HCT116 (cell line): ENCODE results near the gene SRGAP1. TPM values are rescaled to one million over a fixed set of nuclear protein-coding genes. Genes with fewer than 3 reads are reported as not detected.

Source experiments
- ATAC-seq: fragments of 200-7000 bp; cut with Tn5 transposase; 2 replicates; pipeline ENCODE4 v1.9.1; 2020; ENCODE audit warnings: mild to moderate bottlenecking, moderate library complexity
- BruUV-seq: library from RNA; stranded (reverse); fragments of 400-500 nt; replicated peaks from 2 replicates; lab custom pipeline; 2021; lab: Mats Ljungman, UMichigan
- CTCF ChIA-PET: fragments of 300-600 bp; sonication (Branson Sonifier 250); formaldehyde crosslinking; loops from one replicate; lab custom pipeline; 2021; ENCODE audit warnings: antibody characterized with exemption; lab: Charles Lee
- POLR2A ChIA-PET: fragments of 300-600, 350-600 bp; sonication (Branson Sonifier 250); formaldehyde crosslinking; loops from one replicate; lab custom pipeline; 2021; ENCODE audit warnings: antibody characterized with exemption; lab: Charles Lee
- RAD21 ChIA-PET, 2 experiments: fragments of 300-600 bp; sonication (Branson Sonifier 250); formaldehyde crosslinking; loops; one replicate each; lab custom pipeline; 2023; ENCODE audit warnings: low total read pairs in 2 of 2; ENCODE audit not compliant: uncharacterized antibody in 2 of 2, unreplicated experiment in 2 of 2, low non-redundant PET in 1 of 2; lab: Charles Lee
- DNase-seq: peaks from one replicate; pipeline ENCODE4 v3.0.0-alpha.2; 2010; ENCODE audit warnings: low read depth, low spot score
- H2AFZ ChIP-seq: fragments of 200-600 bp; shearing (Covaris generic), sonication (generic); 2 replicates; pipeline ENCODE4 v1.6.1; 2017; ENCODE audit warnings: low read depth, mixed run types, mixed read lengths, antibody characterized with exemption, low read length; ENCODE audit not compliant: poor library complexity, severe bottlenecking
- H3K27ac ChIP-seq: 2 replicates; pipeline ENCODE4 v1.5.1; 2012; ENCODE audit warnings: low read depth, low read length
- H3K27me3 ChIP-seq: fragments of 200-600 bp; sonication (generic); 2 replicates; pipeline ENCODE4 v1.6.1; 2016; ENCODE audit warnings: mixed run types, low read length, mixed read lengths; ENCODE audit not compliant: insufficient read depth
- H3K36me3 ChIP-seq, 2 experiments: fragments of 200-500 bp in 1 of 2; fragments of 200-600 bp in 1 of 2; sonication (Bioruptor generic) in 1 of 2; sonication (generic) in 1 of 2; 2 replicates each; pipeline versions ENCODE4 v1.5.1 to v1.6.1; 2014 to 2016; ENCODE audit warnings: low read length in 2 of 2, inconsistent platforms in 1 of 2, mixed read lengths in 1 of 2, mixed run types in 1 of 2; ENCODE audit not compliant: insufficient read depth in 2 of 2, control insufficient read depth in 1 of 2
- H3K4me1 ChIP-seq, 2 experiments: fragments of 200-600 bp in 1 of 2; sonication (generic) in 1 of 2; 2 replicates each; pipeline versions ENCODE4 v1.5.1 to v1.6.1; 2012 to 2017; ENCODE audit warnings: low read length in 2 of 2, inconsistent platforms in 1 of 2, mild to moderate bottlenecking in 1 of 2, mixed read lengths in 1 of 2, mixed run types in 1 of 2, moderate library complexity in 1 of 2; ENCODE audit not compliant: insufficient read depth in 2 of 2, control insufficient read depth in 1 of 2
- H3K4me2 ChIP-seq: fragments of 200-600 bp; sonication (generic); 2 replicates; pipeline ENCODE4 v1.6.1; 2017; ENCODE audit warnings: mixed run types, low read length, mixed read lengths
- H3K4me3 ChIP-seq, 2 experiments: fragments of 200-600 bp in 1 of 2; sonication (generic) in 1 of 2; replicated peaks in 1 of 2; 2 replicates each; pipeline ENCODE4 v1.5.1; 2011 to 2016; ENCODE audit warnings: low read length in 2 of 2, control low read depth in 1 of 2, low read depth in 1 of 2, mild to moderate bottlenecking in 1 of 2, mixed read lengths in 1 of 2, mixed run types in 1 of 2
- H3K79me2 ChIP-seq: fragments of 200-600 bp; sonication (generic); 2 replicates; pipeline ENCODE4 v1.6.1; 2017; ENCODE audit warnings: mild to moderate bottlenecking, mixed run types, low read length, moderate library complexity, mixed read lengths; ENCODE audit not compliant: insufficient read depth
- H3K9ac ChIP-seq: fragments of 200-600 bp; sonication (generic); 2 replicates; pipeline ENCODE4 v1.6.1; 2016; ENCODE audit warnings: low read length, mixed read lengths
- H3K9me2 ChIP-seq: fragments of 200-600 bp; sonication (generic), shearing (Covaris generic); 2 replicates; pipeline ENCODE4 v1.6.1; 2017; ENCODE audit warnings: mixed run types, mild to moderate bottlenecking, moderate library complexity; ENCODE audit not compliant: insufficient read depth
- H3K9me3 ChIP-seq, 2 experiments: fragments of 200-500 bp in 1 of 2; fragments of 200-600 bp in 1 of 2; sonication (Bioruptor generic) in 1 of 2; sonication (generic) in 1 of 2; 2 replicates each; pipeline ENCODE4 v1.6.1; 2014 to 2017; ENCODE audit warnings: low read length in 2 of 2, mixed read lengths in 2 of 2, inconsistent platforms in 1 of 2, low read depth in 1 of 2, mild to moderate bottlenecking in 1 of 2, mixed run types in 1 of 2, moderate library complexity in 1 of 2; ENCODE audit not compliant: control insufficient read depth in 1 of 2, insufficient read depth in 1 of 2
- H4K20me1 ChIP-seq: fragments of 200-600 bp; sonication (generic), shearing (Covaris generic); 2 replicates; pipeline ENCODE4 v1.6.1; 2017; ENCODE audit warnings: mixed run types, mild to moderate bottlenecking, moderate library complexity; ENCODE audit not compliant: insufficient read depth
- ATF3 ChIP-seq: IDR thresholded peaks from 2 replicates; pipeline ENCODE4 v1.6.1; 2012
- CTCF ChIP-seq, 3 experiments: fragments of 200-600 bp in 1 of 3; sonication (generic) in 1 of 3; IDR thresholded peaks in 2 of 3; conservative IDR thresholded peaks in 1 of 3; 2 replicates each; pipeline ENCODE4 v1.5.1; 2012 to 2017; ENCODE audit warnings: low read depth in 2 of 3, low read length in 2 of 3, antibody characterized with exemption in 1 of 3, borderline replicate concordance in 1 of 3, control low read depth in 1 of 3, mild to moderate bottlenecking in 1 of 3, mixed read lengths in 1 of 3, mixed run types in 1 of 3, moderate library complexity in 1 of 3; ENCODE audit not compliant: insufficient read depth in 1 of 3
- ELF1 ChIP-seq: IDR thresholded peaks from 2 replicates; pipeline ENCODE4 v1.6.1; 2012; ENCODE audit warnings: low read depth, borderline replicate concordance
- EZH2 ChIP-seq: fragments of 200-600 bp; sonication (generic); IDR thresholded peaks from 2 replicates; pipeline ENCODE4 v1.6.1; 2017; ENCODE audit warnings: antibody characterized with exemption, mixed run types
- FOSL1 ChIP-seq: IDR thresholded peaks from 2 replicates; pipeline ENCODE4 v1.6.1; 2012; ENCODE audit warnings: low read depth
- JUND ChIP-seq: IDR thresholded peaks from 2 replicates; pipeline ENCODE4 v1.6.1; 2012
- POLR2A ChIP-seq: IDR thresholded peaks from 2 replicates; pipeline ENCODE4 v1.7.0; 2011; ENCODE audit warnings: borderline replicate concordance; ENCODE audit not compliant: insufficient read depth, insufficient read length; ENCODE audit errors: extremely low read depth
- POLR2AphosphoS5 ChIP-seq: IDR thresholded peaks from 2 replicates; pipeline ENCODE4 v1.6.1; 2011; ENCODE audit warnings: mild to moderate bottlenecking, low read depth, low read length, moderate library complexity
- SRF ChIP-seq: IDR thresholded peaks from 2 replicates; pipeline ENCODE4 v1.6.1; 2012; ENCODE audit warnings: low read depth
- YY1 ChIP-seq: IDR thresholded peaks from 2 replicates; pipeline ENCODE4 v1.6.1; 2011; ENCODE audit warnings: low read length, low read depth, moderate library complexity, mild to moderate bottlenecking; ENCODE audit not compliant: insufficient replicate concordance; ENCODE audit errors: extremely low read depth
- ZBTB33 ChIP-seq: IDR thresholded peaks from 2 replicates; pipeline ENCODE4 v1.6.1; 2011; ENCODE audit warnings: mild to moderate bottlenecking, low read length, moderate library complexity; ENCODE audit not compliant: insufficient replicate concordance; ENCODE audit errors: extremely low read depth
- ZNF274 ChIP-seq: fragments of 200-500 bp; sonication (Bioruptor generic); IDR thresholded peaks from 2 replicates; pipeline ENCODE4 v1.6.1; 2014; ENCODE audit warnings: mild to moderate bottlenecking, low read depth, low read length, inconsistent platforms
- intact Hi-C: fragments of 100-400 bp; cut with micrococcal nuclease; formaldehyde crosslinking; loops from 2 replicates; pipeline ENCODE4 v1.10.0; 2022
- total RNA-seq: library from RNA; stranded (reverse); gene quantifications from one replicate; pipeline ENCODE4 v1.2.1, GENCODE V29; 2021; ENCODE audit not compliant: unreplicated experiment

Gene SRGAP1
- total RNA-seq, 1 experiment from 2014 or later = 16.6 TPM

- H3K4me2 ChIP-seq = no peak overlapping the region
- H3K27me3 ChIP-seq = no peaks in the 10 kb centered on the region
- ChIA-PET POLR2A (no interaction called here), RAD21 (no interaction called here), CTCF (no interaction called here)
- H3K4me1 ChIP-seq = no peaks in the 10 kb centered on the region
- H3K36me3 ChIP-seq = no peaks in the 10 kb centered on the region
- intact Hi-C loops = no loop called here
- H4K20me1 ChIP-seq = no peaks in the 10 kb centered on the region
- H3K9me3 ChIP-seq = 0 out of 4 replicates have a peak, but pooled peaks cover 0 to 2% of the 10 kb centered on the region in 2 experiments
- no peaks in the 10 kb centered on the region for H3K9me2 ChIP-seq
- H2AFZ ChIP-seq = no peak overlapping the region
- no peak overlapping the region for H3K9ac ChIP-seq
- H3K27ac ChIP-seq = no peak overlapping the region
- TF ChIP-seq FOSL1 (no peak), JUND (no peak), SRF (no peak), ATF3 (no peak), ZNF274 (no peak), ELF1 (no peak), ZBTB33 (no peak), POLR2AphosphoS5 (no peak), EZH2 (no peak), POLR2A (no peak), YY1 (no peak), CTCF (IDR thresholded peaks at IDR 0.05 in 2 of 3, conservative IDR thresholded peaks at IDR 0.05 in 1 of 3; ENCODE audit: borderline replicate concordance in 1 of 3, insufficient read depth in 1 of 3, low read depth in 2 of 3, low read length in 2 of 3) (no peak)
- no TSS peak for BruUV-seq
- H3K79me2 ChIP-seq = no peaks in the 10 kb centered on the region; the same call in 1 of the 2 replicates
- no peak overlapping the region for H3K4me3 ChIP-seq
- DNase-seq = no peak
- no peak for ATAC-seq
Observed at GRCh38 chr12:64053117-64053516, 208.6 kb downstream of the SRGAP1 start.
